MV-4-11 (cell line): ENCODE measurements around the gene LCN15.

Experiments
- DNase-seq: peaks from one replicate; lab custom pipeline; 2025; lab: John Stamatoyannopoulos, UW

Gene LCN15

GRCh38 chr9:136740971-136741882 lies 23.1 kb downstream of the LCN15 start:
- no peak for DNase-seq

DNA sequence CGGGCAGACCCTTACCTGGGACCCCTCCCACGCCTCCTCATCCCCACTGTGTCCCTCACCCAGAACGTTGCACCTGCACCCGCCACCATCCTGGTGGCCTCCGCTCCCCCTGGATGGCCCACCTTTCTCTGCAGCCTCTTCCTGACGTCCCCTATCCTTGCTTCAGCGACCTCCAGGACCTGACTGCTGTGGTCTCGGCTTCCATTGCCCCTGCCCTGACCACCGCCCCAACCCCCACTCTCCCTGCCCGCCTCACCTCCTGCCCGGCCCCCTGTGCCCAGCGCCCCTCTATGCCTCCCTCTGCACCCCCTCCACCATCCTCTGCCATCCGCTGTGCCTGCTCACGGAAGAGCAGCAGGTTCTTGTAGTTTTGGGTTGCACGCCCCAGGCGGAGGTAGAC lies 23.8 kb downstream of the LCN15 start:
- DNase-seq, result no peak

- DNase-seq, result no peak
Observed at GRCh38 chr9:136740069-136740468, 24.2 kb downstream of the LCN15 start.

GRCh38 chr9:136739509-136739908 lies 24.8 kb downstream of the LCN15 start:
- DNase-seq, result no peak

DNA sequence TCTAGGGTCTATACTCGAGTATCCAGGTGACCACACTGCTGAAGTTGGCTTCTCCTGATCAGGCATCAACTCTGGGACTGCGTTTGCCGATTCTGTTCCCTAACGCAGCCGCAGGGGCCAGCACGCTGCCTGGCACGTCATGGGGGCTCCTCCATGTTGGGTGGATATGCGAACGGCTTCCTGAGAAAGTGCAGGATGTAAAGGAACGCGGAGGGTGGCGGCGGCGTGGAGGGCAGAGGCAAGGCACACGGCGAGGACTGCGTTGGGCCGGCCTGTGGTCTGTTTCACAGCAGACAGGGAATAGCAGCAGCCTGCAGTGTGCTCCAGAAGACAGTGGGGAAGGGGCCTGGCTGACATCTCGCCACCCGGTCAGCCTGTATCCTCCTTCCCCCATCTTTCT lies 25.4 kb downstream of the LCN15 start:
- DNase-seq, result no peak

- DNase-seq, result no peak
Observed at GRCh38 chr9:136735812-136736480, 28.4 kb downstream of the LCN15 start.

- DNase-seq, result no peak
Observed at GRCh38 chr9:136734837-136735496, 29.4 kb downstream of the LCN15 start.

DNA sequence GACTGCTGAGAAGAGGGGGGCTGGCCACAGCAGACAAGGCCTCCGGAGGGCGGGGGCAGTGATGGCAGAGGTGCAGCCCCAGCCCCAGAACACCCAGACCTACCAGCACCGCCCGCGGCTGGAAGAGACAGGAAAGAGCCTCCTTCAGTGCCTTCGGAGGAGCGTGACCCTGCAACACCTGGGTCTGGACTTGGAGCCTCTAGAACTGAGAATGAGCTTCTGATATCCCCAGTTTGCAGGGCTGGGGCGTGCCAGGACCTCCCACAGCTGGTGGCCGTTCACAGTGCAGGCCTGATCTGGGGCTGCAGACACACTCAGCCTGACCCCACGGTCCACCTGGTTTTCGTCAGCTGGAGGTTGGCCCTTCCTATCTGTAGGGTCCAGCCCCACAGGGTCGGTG lies 30.7 kb downstream of the LCN15 start:
- DNase-seq, result no peak

DNA sequence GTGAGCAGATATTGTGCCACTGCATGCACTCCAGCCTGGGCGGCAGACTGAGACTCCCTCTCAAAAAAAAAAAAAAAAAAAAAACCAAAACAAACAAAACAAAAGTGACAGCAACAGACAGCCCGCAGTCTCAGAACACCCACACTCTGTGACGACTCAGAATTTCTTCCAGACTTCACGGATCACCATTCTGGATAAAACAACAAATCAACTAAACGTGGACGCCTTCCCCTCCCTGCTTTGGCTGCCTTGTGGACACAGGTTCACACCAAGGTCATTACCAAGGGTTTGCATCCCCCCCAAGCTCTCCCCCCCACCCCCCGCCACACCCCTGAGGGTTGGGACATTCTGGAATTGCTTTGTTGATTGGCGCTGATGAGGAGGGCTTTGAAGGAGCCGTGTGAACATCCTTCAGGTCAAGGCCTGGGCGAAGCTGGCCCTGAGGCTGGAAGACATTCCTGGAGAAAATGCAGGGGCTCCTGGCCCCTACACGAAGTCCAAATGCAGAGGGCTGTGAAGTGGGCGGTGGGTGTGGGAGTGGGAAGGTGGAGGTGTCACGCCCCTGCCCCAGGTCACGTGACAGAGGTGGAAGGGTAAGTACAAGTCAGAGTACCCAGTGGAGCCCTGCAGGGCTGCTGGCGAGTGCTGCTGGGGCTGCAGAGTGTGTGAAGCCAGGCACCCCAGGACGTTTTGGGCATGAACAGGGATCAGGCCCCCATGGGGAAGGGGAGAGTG lies 31.7 kb downstream of the LCN15 start:
- no peak for DNase-seq

DNA sequence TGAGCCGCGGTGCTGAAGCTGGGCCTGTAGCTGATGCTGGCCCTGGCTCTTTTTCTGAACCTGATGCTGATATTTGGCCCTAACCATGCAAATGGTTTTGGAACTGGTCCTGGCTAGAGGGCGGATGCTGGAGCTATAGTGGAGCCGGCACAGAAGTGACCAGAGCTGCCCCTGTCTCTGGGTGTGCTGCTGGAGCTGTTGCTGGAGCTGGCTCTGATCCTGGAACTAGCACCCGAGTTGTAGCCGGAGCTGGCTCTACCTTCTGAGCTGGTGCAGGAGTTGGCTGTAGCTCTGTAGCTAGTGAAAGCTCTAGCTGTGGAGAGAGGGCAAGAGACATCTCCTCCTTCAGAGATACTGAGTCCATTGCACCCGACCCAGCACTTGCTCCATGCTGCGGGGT lies 34.4 kb downstream of the LCN15 start:
- no peak for DNase-seq

DNA sequence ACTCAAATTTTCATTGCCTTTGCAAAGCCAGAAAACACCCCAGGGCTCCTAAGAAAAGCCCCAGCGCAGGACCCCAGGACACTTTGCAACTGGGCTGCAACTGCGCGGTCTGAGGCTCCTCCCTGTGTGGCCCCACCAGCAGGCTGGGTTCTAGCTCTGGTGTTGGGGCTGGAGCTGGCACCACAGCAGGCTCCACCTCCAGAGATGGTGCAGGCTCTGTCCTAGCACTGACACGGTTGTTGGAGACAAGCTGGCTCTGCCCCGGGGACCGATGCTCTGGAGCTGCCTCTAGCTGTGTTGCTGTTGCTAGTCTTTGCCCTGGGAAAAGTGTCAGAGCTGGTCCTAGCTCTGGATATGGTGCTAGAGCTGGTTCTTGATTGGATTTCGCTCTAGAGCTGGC lies 35.2 kb downstream of the LCN15 start:
- DNase-seq, result no peak

GRCh38 chr9:136728548-136729123 lies 35.7 kb downstream of the LCN15 start:
- DNase-seq, result no peak

GRCh38 chr9:136728080-136728547 lies 36.2 kb downstream of the LCN15 start:
- DNase-seq, result peak; percentile 77

DNA sequence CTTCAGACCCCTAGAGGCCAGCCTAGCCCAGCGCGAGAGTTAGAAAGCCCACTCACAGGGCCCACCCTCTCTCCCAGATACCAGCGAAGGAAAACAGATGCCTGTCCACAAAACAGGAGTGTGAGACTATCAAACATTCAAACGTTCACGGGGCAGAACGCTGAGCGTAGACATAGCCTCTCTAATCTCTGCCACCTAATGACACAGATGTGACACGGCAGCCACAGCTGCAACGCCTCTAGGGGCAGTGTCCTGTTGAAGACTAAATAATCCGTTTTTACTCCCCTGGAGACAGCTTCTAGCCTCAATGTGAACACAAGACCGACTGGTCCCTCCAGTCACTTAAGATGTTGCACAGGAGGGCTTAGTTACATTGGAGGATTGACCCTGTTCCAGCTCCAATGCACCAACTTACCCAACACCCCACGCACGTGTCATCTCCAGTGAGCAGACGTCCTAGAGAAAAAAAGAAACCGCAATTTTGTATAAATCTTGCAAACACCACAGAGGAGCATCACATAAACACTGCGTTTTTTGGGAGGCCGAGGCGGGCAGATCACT lies 37.6 kb downstream of the LCN15 start:
- peak; percentile 38 for DNase-seq

GRCh38 chr9:136726118-136726517 lies 38.2 kb downstream of the LCN15 start:
- no peak for DNase-seq

GRCh38 chr9:136725612-136726011 lies 38.7 kb downstream of the LCN15 start:
- DNase-seq, result no peak

GRCh38 chr9:136724772-136725171 lies 39.5 kb downstream of the LCN15 start:
- DNase-seq, result no peak

GRCh38 chr9:136723989-136724388 lies 40.3 kb downstream of the LCN15 start:
- no peak for DNase-seq

DNA sequence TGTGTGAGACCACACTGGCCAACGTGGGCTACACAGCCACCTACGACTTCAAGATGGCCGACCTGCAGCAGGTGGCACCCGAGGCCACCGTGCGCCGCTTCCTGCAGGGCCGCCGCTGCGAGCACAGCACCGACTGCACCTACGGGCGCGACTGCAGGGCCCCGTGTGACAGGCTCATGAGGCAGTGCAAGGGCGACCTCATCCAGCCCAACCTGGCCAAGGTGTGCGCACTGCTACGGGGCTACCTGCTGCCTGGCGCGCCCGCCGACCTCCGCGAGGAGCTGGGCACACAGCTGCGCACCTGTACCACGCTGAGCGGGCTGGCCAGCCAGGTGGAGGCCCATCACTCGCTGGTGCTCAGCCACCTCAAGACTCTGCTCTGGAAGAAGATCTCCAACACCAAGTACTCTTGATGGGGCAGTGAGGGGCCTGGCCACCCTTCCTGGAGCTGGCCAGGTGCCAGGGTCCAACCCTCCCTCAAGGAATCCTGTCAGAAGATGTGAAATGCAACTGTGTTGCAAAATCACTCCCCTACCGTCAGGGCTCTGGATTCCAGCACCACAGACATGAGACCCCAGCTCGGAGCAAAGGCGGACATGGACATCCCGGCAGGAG lies 40.8 kb downstream of the LCN15 start:
- DNase-seq, result no peak

- DNase-seq, result peak; percentile 46
Observed at GRCh38 chr9:136722969-136723356, 41.4 kb downstream of the LCN15 start.
